Upper lobe of left lung (tissue), 4 donors: ENCODE measurements around the gene HADH.

Experiments used
- CTCF ChIP-seq, 6 experiments: fragments of 450-650 bp in 4 of 6; fragments of 200-600 bp in 2 of 6; sonication (generic) in 2 of 6; IDR thresholded peaks; one replicate each; pipeline ENCODE4 v1.5.1; 2016 to 2019; ENCODE audit warnings: antibody characterized with exemption in 6 of 6
- EP300 ChIP-seq, 4 donors: sonication (generic); formaldehyde crosslinking; IDR thresholded peaks; one replicate each; pipeline ENCODE4 v1.5.1; 2017; ENCODE audit warnings: antibody characterized with exemption in 4 of 4, control low read depth in 2 of 4
- POLR2AphosphoS5 ChIP-seq, 2 donors: sonication (generic); formaldehyde crosslinking; IDR thresholded peaks; one replicate each; pipeline ENCODE4 v1.5.1; 2017; ENCODE audit warnings: antibody characterized with exemption in 2 of 2

- TF ChIP-seq CTCF (IDR thresholded peaks at IDR 0.05) (no peak), POLR2AphosphoS5 (IDR thresholded peaks at IDR 0.05) (no peak), EP300 (IDR thresholded peaks at IDR 0.05) (no peak)
Measured at GRCh38 chr4:108018884-108019187, 29.1 kb downstream of the HADH start.
